ENCODE data around the gene TRIO. TPM values are rescaled to one million over a fixed set of nuclear protein-coding genes. Genes with fewer than 3 reads are reported as not detected.
A peak's percentile ranks its signal among the peaks of the same experiment; 100 is the strongest.

The TRIO gene
- total and polyA plus RNA-seq, 11 donors = 35.2 to 99.1 (median 58.4) TPM

GRCh38 chr5:14339468-14339867 lies 196.3 kb downstream of the TRIO start:
- ATAC-seq = peak in 3 of 4 donors; percentile 46 to 73 (median 63)
- peaks cover 0 to 36% (median 2%) of the 10 kb centered on the region in 12 donors for H3K4me1 ChIP-seq
- H3K27ac ChIP-seq = no peak overlapping the region
- no peak overlapping the region for H3K4me3 ChIP-seq
- WGBS, 4 donors = 66 to 74% (median 72%) methylated on average over 11 of the region's 11 CpGs
- peak in 2 of 5 donors; percentile 46 to 47 for DNase-seq
- TF ChIP-seq POLR2A (IDR thresholded peaks at IDR 0.05) = no peak
- no peak for TF ChIP-seq CTCF (IDR thresholded peaks at IDR 0.05)
- H3K36me3 ChIP-seq = peaks cover 0 to 76% (median 42%) of the 10 kb centered on the region in 9 donors
- H3K9me3 ChIP-seq = no peaks in the 10 kb centered on the region
- no peaks in the 10 kb centered on the region for H3K27me3 ChIP-seq
- intact Hi-C loops (cut with DNase I) = loop anchor here in 1 of 10 donors (10.0 kb wide), 1 partner anchor 345 kb away; no protein-coding TSS in a partner anchor

- WGBS, 4 donors = 52 to 72% (median 62%) methylated on average over 4 of the region's 4 CpGs
- H3K9me3 ChIP-seq = no peaks in the 10 kb centered on the region
- no peak for DNase-seq
- no peak overlapping the region for H3K4me3 ChIP-seq
- peak overlapping the region in 1 of 12 donors; percentile 59 for H3K27ac ChIP-seq
- intact Hi-C loops (cut with DNase I) = loop anchor here in 1 of 10 donors (10.0 kb wide), 1 partner anchor 237 kb away; no protein-coding TSS in a partner anchor
- ATAC-seq = no peak
- H3K27me3 ChIP-seq = no peaks in the 10 kb centered on the region
- peaks cover 0 to 36% (median 2%) of the 10 kb centered on the region in 12 donors for H3K4me1 ChIP-seq
- TF ChIP-seq CTCF (IDR thresholded peaks at IDR 0.05) (no peak), POLR2A (IDR thresholded peaks at IDR 0.05) (no peak)
- peaks cover 0 to 74% (median 43%) of the 10 kb centered on the region in 9 donors for H3K36me3 ChIP-seq
These were observed 198.6 kb downstream of the TRIO start for GRCh38 chr5:14341571-14342230.

GRCh38 chr5:14342306-14342705 lies 199.2 kb downstream of the TRIO start:
- WGBS, 4 donors = 33 to 57% (median 49%) methylated on average over 3 of the region's 3 CpGs
- H3K4me3 ChIP-seq = no peak overlapping the region

More at GRCh38 chr5:14342306-14342705, 199.2 kb downstream of the TRIO start:
- no peaks in the 10 kb centered on the region for H3K9me3 ChIP-seq
- H3K4me1 ChIP-seq = peaks cover 0 to 36% (median 2%) of the 10 kb centered on the region in 12 donors
- H3K27ac ChIP-seq = peak overlapping the region in 1 of 12 donors; percentile 59
- ATAC-seq (peak in 3 of 4 donors; percentile 46 to 63 (median 61)), DNase-seq (no peak)
- no peaks in the 10 kb centered on the region for H3K27me3 ChIP-seq
- intact Hi-C loops (cut with DNase I) = loop anchor here in 1 of 10 donors (10.0 kb wide), 1 partner anchor 238 kb away; no protein-coding TSS in a partner anchor
- TF ChIP-seq CTCF (IDR thresholded peaks at IDR 0.05) = no peak
- no peak for TF ChIP-seq POLR2A (IDR thresholded peaks at IDR 0.05)
- H3K36me3 ChIP-seq = peaks cover 0 to 70% (median 38%) of the 10 kb centered on the region in 9 donors
